NT2/D1 (cell line): ENCODE measurements around the gene ZBTB16.

Experiments
- SUZ12 ChIP-seq: IDR thresholded peaks from 2 replicates; pipeline ENCODE4 v1.6.1; 2011; ENCODE audit not compliant: insufficient read length, insufficient read depth; ENCODE audit errors: extremely low read depth
- YY1 ChIP-seq: IDR thresholded peaks from 2 replicates; pipeline ENCODE4 v1.6.1; 2011; ENCODE audit not compliant: insufficient read length, insufficient read depth
- ZNF274 ChIP-seq: IDR thresholded peaks from 2 replicates; pipeline ENCODE4 v1.6.1; 2011; ENCODE audit warnings: mild to moderate bottlenecking, low read depth, low read length

DNA sequence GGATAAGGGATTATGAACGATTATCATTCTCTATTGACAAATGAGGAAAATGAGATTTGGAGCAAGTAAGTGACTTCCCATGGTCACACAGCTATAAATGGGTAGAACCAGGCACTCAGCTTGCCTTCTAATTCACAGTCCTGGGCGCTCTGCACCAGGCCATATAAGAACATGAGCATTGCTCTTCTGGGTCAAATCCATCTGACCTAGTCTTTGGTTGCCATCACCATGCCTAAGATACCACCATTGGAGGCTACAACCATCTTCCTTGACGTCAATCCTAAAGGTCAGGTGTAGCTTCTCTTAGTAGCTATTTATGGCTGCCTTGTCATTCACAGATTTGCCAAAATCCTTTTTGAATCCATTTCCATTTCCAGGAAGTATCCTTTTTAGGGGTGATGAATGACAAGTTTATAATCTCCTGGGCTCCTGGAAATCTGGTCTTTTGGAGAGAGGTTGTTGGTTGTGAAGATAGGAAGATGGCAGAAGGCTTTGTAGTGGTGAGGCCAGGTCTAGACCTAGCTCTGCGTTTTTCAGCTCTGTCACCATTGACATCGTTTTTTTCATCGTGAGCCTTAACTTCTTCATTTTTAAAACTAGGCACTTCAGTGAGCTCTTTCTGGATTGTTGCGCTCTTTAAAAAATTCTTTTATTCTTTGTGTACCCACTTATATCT is 11.1 kb downstream of the ZBTB16 start:
- TF ChIP-seq YY1 = no peak
- TF ChIP-seq SUZ12 = no peak
- TF ChIP-seq ZNF274 = no peak
